ENCODE measurements around the gene ITGA11. TPM values are rescaled to one million over a fixed set of nuclear protein-coding genes. Genes with fewer than 3 reads are reported as not detected.

Gene ITGA11
- total and polyA plus RNA-seq, 2 of the 13 experiments (the other 11 are each of a cell fraction or from before 2014, with no cell fraction given), result not detected

GRCh38 chr15:68261241-68261640 lies 170.7 kb downstream of the ITGA11 start:
- no TSS peak for BruUV-seq (replicated peaks)
- intact Hi-C loops (cut with micrococcal nuclease; ENCODE audit: unreplicated experiment), result no loop called here
- CTCF ChIA-PET (ENCODE audit: low intra/inter-chr PET ratio, low total read pairs), result no interaction called here

GRCh38 chr15:68259883-68260282 lies 172.1 kb downstream of the ITGA11 start:
- DNase-seq (ENCODE audit: low spot score), result no peak
- no peak for ATAC-seq
- Histone ChIP-seq H3K27me3 (ENCODE audit: control insufficient read depth in 1 of 2, insufficient read depth in 2 of 2, low read length in 2 of 2) (0 out of 5 replicates have a peak, but pooled peaks cover 0 to 4% of the 10 kb centered on the region in 2 experiments), H3K36me3 (replicated peaks in 1 of 2; ENCODE audit: control insufficient read depth in 1 of 2, insufficient read depth in 2 of 2, low read length in 2 of 2) (no peaks in the 10 kb centered on the region), H3K4me3 (replicated peaks in 1 of 3; ENCODE audit: insufficient read depth in 1 of 3, low read depth in 2 of 3, low read length in 3 of 3) (no peak overlapping the region), H3K4me2 (ENCODE audit: low read depth, low read length) (no peak overlapping the region), H3K9me3 (ENCODE audit: low read length) (no peaks in the 10 kb centered on the region), H3K9ac (ENCODE audit: insufficient read depth, low read depth, low read length) (no peak overlapping the region), H2AFZ (ENCODE audit: low read length) (no peak overlapping the region), H3K4me1 (ENCODE audit: insufficient read depth, low read length) (peaks cover 7% of the 10 kb centered on the region), H4K20me1 (ENCODE audit: insufficient read depth, low read length) (no peaks in the 10 kb centered on the region), H3K27ac (ENCODE audit: extremely low read length, insufficient read depth, low read length) (no peak overlapping the region), H3K79me2 (ENCODE audit: insufficient read depth, low read length) (no peaks in the 10 kb centered on the region)
- WGBS (ENCODE audit: low lambda C conversion rate), result no CpG with 5 or more reads among the region's 2 CpGs
- ChIA-PET CTCF (ENCODE audit: low intra/inter-chr PET ratio, low total read pairs) (no interaction called here), POLR2A (interaction anchor here (1.4 kb wide), 1 partner anchor 18 kb away, joined by 6 read pairs; the partner anchor contains the start of gene FEM1B)
- BruUV-seq (replicated peaks), result no TSS peak
- intact Hi-C loops (cut with micrococcal nuclease; ENCODE audit: unreplicated experiment), result no loop called here
- no peak for FAIRE-seq
- in situ Hi-C loops (cut with HindIII; ENCODE audit: extremely low pct_ligation_motif_present, low pct_unique_long_range_greater_than_20kb), result loop anchor here (5.0 kb wide), 2 partner anchors 42 to 122 kb away; no protein-coding TSS in a partner anchor
- TF ChIP-seq JARID2 (CRISPR knock-in tag; IDR thresholded peaks at IDR 0.05; ENCODE audit: insufficient replicate concordance), result no peak
- no peak for TF ChIP-seq PRPF4 (IDR thresholded peaks at IDR 0.05; ENCODE audit: low read depth, low read length, poor library complexity, severe bottlenecking)

More at GRCh38 chr15:68261241-68261640, 170.7 kb downstream of the ITGA11 start:
- TF ChIP-seq TAF15 (IDR thresholded peaks at IDR 0.05; ENCODE audit: low read depth, low read length, poor library complexity, severe bottlenecking) (no peak), TMF1 (CRISPR knock-in tag; IDR thresholded peaks at IDR 0.05; ENCODE audit: low read depth) (no peak), YY1 (IDR thresholded peaks at IDR 0.05; ENCODE audit: insufficient read depth, insufficient replicate concordance, low read depth, low read length) (no peak), MTA1 (CRISPR knock-in tag; IDR thresholded peaks at IDR 0.05; ENCODE audit: borderline replicate concordance) (no peak), ELF3 (CRISPR knock-in tag; IDR thresholded peaks at IDR 0.05) (no peak), HOXA5 (CRISPR knock-in tag; IDR thresholded peaks at IDR 0.05) (no peak), MLLT10 (CRISPR knock-in tag; IDR thresholded peaks at IDR 0.05) (no peak), ZNF672 (CRISPR knock-in tag; IDR thresholded peaks at IDR 0.05) (no peak)
- TF ChIP-seq, protein P1, sequence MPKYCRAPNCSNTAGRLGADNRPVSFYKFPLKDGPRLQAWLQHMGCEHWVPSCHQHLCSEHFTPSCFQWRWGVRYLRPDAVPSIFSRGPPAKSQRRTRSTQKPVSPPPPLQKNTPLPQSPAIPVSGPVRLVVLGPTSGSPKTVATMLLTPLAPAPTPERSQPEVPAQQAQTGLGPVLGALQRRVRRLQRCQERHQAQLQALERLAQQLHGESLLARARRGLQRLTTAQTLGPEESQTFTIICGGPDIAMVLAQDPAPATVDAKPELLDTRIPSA (CRISPR knock-in tag; IDR thresholded peaks at IDR 0.05; ENCODE audit: borderline replicate concordance), result no peak
- in situ Hi-C loops (cut with HindIII; ENCODE audit: extremely low pct_ligation_motif_present, low pct_unique_long_range_greater_than_20kb), result no loop called here
- Histone ChIP-seq H3K36me3 (replicated peaks in 1 of 2; ENCODE audit: control insufficient read depth in 1 of 2, insufficient read depth in 2 of 2, low read length in 2 of 2) (no peaks in the 10 kb centered on the region), H3K9ac (ENCODE audit: insufficient read depth, low read depth, low read length) (no peak overlapping the region), H3K4me3 (replicated peaks in 1 of 3; ENCODE audit: insufficient read depth in 1 of 3, low read depth in 2 of 3, low read length in 3 of 3) (no peak overlapping the region), H3K27me3 (ENCODE audit: control insufficient read depth in 1 of 2, insufficient read depth in 2 of 2, low read length in 2 of 2) (0 out of 5 replicates have a peak, but pooled peaks cover 0 to 4% of the 10 kb centered on the region in 2 experiments), H3K79me2 (ENCODE audit: insufficient read depth, low read length) (no peaks in the 10 kb centered on the region), H2AFZ (ENCODE audit: low read length) (no peak overlapping the region), H3K4me1 (ENCODE audit: insufficient read depth, low read length) (peaks cover 7% of the 10 kb centered on the region), H3K4me2 (ENCODE audit: low read depth, low read length) (no peak overlapping the region), H3K9me3 (ENCODE audit: low read length) (no peaks in the 10 kb centered on the region), H3K27ac (ENCODE audit: extremely low read length, insufficient read depth, low read length) (no peak overlapping the region), H4K20me1 (ENCODE audit: insufficient read depth, low read length) (no peaks in the 10 kb centered on the region)
- 8% methylated on average over 3 of the region's 3 CpGs for WGBS (ENCODE audit: low lambda C conversion rate)
- POLR2A ChIA-PET, result no interaction called here
- DNase-seq (ENCODE audit: low spot score) (no peak), FAIRE-seq (no peak), ATAC-seq (no peak)
